WI38 (cell line): ENCODE results near the gene TMOD3.

Experiments used
- H3K4me3 ChIP-seq: 2 replicates; pipeline ENCODE4 v1.5.1; 2011; ENCODE audit warnings: low read depth, mild to moderate bottlenecking, control low read depth, low read length
- CTCF ChIP-seq: IDR thresholded peaks from 2 replicates; pipeline ENCODE4 v1.5.1; 2012; ENCODE audit warnings: low read depth, mild to moderate bottlenecking, control low read depth, low read length

The TMOD3 gene

GRCh38 chr15:51912528-51912927 lies 83.1 kb downstream of the TMOD3 start:
- H3K4me3 ChIP-seq, result no peak overlapping the region
- no peak for TF ChIP-seq CTCF

- no peak for TF ChIP-seq CTCF
- H3K4me3 ChIP-seq, result no peak overlapping the region
Measured at GRCh38 chr15:51917493-51917892, 88.0 kb downstream of the TMOD3 start.

GRCh38 chr15:51924156-51925068 lies 95.0 kb downstream of the TMOD3 start:
- TF ChIP-seq CTCF, result no peak
- H3K4me3 ChIP-seq, result no peak overlapping the region

GRCh38 chr15:51926809-51927208 lies 97.4 kb downstream of the TMOD3 start:
- no peak overlapping the region for H3K4me3 ChIP-seq
- TF ChIP-seq CTCF, result no peak

GRCh38 chr15:51931016-51931415 lies 101.6 kb downstream of the TMOD3 start:
- TF ChIP-seq CTCF, result no peak
- no peak overlapping the region for H3K4me3 ChIP-seq

- no peak for TF ChIP-seq CTCF
Measured at GRCh38 chr15:51931638-51932037, 102.2 kb downstream of the TMOD3 start.

GRCh38 chr15:51932161-51932560 lies 102.7 kb downstream of the TMOD3 start:
- TF ChIP-seq CTCF, result no peak
- H3K4me3 ChIP-seq, result no peak overlapping the region

More at GRCh38 chr15:51931638-51932037, 102.2 kb downstream of the TMOD3 start:
- H3K4me3 ChIP-seq, result no peak overlapping the region
